Hypothalamus (tissue), 51 donors: ENCODE measurements around the gene PSMG4.
"Not testable (repeated sequence)": the region's sequence is repeated elsewhere in the genome, so short reads cannot be mapped to it uniquely, and the experiment has no call there.

ENCODE experiments used
- DNase-seq, 51 donors: peaks; one replicate each; lab custom pipeline; 2025; lab: John Stamatoyannopoulos, UW

The PSMG4 gene

GRCh38 chr6:3229566-3230178 lies 29.1 kb upstream of the PSMG4 start:
- DNase-seq, result peak in 28 of 51 donors; percentile 31 to 74 (median 46)

- peak in 1 of 51 donors; percentile 65 for DNase-seq
These were observed 28.4 kb upstream of the PSMG4 start for GRCh38 chr6:3230256-3230882.

- peak in 32 of 51 donors; percentile 19 to 86 (median 58) for DNase-seq
These were observed 27.9 kb upstream of the PSMG4 start for GRCh38 chr6:3230900-3231246.

- peak in 48 of 51 donors; percentile 25 to 89 (median 68) for DNase-seq
These were observed 27.3 kb upstream of the PSMG4 start for GRCh38 chr6:3231247-3232016.

- peak in 7 of 51 donors; percentile 20 to 77 (median 51) for DNase-seq
These were observed 26.5 kb upstream of the PSMG4 start for GRCh38 chr6:3232017-3232945.

GRCh38 chr6:3233321-3233720 lies 25.4 kb upstream of the PSMG4 start:
- DNase-seq, result no peak

- DNase-seq, result no peak
These were observed 24.8 kb upstream of the PSMG4 start for GRCh38 chr6:3233904-3234303.

GRCh38 chr6:3235486-3235885 lies 23.3 kb upstream of the PSMG4 start:
- DNase-seq, result no peak

- DNase-seq, result no peak
These were observed 22.7 kb upstream of the PSMG4 start for GRCh38 chr6:3236005-3236404.

GRCh38 chr6:3237761-3238662 lies 20.7 kb upstream of the PSMG4 start:
- DNase-seq, result no peak

- DNase-seq, result no peak
These were observed 19.5 kb upstream of the PSMG4 start for GRCh38 chr6:3239110-3239830.

GRCh38 chr6:3240595-3240994 lies 18.2 kb upstream of the PSMG4 start:
- DNase-seq, result no peak

GRCh38 chr6:3241745-3242144 lies 17.0 kb upstream of the PSMG4 start:
- not testable (repeated sequence) for DNase-seq

- DNase-seq, result no peak
These were observed 16.0 kb upstream of the PSMG4 start for GRCh38 chr6:3242768-3243167.

- DNase-seq, result no peak
These were observed 14.5 kb upstream of the PSMG4 start for GRCh38 chr6:3244003-3244831.

GRCh38 chr6:3244832-3245161 lies 13.9 kb upstream of the PSMG4 start:
- not testable (repeated sequence) for DNase-seq

- no peak for DNase-seq
These were observed 13.5 kb upstream of the PSMG4 start for GRCh38 chr6:3245216-3245615.
